ENCODE data around the gene CD276.

CD276 gene

DNA sequence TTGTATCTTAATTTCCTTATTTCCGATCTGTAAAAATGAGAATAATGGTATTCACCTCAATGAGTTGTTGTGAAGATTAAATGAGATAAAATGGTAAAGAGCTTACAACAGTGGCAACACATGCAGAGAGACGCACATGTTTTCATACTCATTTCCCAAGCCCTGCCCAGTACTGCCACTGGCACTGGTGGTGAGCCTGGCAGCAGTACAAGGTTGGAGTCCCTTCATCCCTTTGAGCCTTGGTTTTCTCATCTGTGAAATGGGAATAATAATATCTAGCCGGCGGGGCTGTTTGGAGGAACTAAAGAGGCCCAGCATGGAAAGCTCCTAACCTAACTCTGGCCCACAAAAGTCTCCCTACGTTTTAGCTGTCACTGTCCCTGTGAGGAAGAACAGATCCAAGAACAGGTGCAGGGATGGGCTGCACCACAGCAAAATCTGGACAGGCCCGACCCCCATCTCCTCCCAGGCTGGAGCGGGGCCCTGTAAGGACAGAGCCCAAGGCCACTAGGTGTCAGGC lies 866 bp upstream of the CD276 start:
- Histone ChIP-seq H3K9me3 (ENCODE audit: control insufficient read depth in 1 of 2, low read length in 2 of 2) (no peaks in the 10 kb centered on the region), H3K36me3 (ENCODE audit: control insufficient read depth in 1 of 2, insufficient read depth in 2 of 2, low read length in 2 of 2) (no peaks in the 10 kb centered on the region), H3K4me1 (ENCODE audit: control insufficient read depth in 1 of 2, insufficient read depth in 2 of 2, low read length in 2 of 2) (peaks cover 20 to 24% of the 10 kb centered on the region in 2 donors), H3K4me3 (ENCODE audit: low read depth in 1 of 2, low read length in 2 of 2) (peak overlapping the region; percentile 60 to 66), H3K9ac (ENCODE audit: low read depth in 1 of 2, low read length in 2 of 2) (peak overlapping the region in 1 of 2 donors; percentile 3), H3K27me3 (ENCODE audit: control insufficient read depth in 1 of 2, insufficient read depth in 2 of 2, low read length in 2 of 2) (no peaks in the 10 kb centered on the region), H3K27ac (ENCODE audit: low read depth, low read length) (no peak overlapping the region)

DNA sequence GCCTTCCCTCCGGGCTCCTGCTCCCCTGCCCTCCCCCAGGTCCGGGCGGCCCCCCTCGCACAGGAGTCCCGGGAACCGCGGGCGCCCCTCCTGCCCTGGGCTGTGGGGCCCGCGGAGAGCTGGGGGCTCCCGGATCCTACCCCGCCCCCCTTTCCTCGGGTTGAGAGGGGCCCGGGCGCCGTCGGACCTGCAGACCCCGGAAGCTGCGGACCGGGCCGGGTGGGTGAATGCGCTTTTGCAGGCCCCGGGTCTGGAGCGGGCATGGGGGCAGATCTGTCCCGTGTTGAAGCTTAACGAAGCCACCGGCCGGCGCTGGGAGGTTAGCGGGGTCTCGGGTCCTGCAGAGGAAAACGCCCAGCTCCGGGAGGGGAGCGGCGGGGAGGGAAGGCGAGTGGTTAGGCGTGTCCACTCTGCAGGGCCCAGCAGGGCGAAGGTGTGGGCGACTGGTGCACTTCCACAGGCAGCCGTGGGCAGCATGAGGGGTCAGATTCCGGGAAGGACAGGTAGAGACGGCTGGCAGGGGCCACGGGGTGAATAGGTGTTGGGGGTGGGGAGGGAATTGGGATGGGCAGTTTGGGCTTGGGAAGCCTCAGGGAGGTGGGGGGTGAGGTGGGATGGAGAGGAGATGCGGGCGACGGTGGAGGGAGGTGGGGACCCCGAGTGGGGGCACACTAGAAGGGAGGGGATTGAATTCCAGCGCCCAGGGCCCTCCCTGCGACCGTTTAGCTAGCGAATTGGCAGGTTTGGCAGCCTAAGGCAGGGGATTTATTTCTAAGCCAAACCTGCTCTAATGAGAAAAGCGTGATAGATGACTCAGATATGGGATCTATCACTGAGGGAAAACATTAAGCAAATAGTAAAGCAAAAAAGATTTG lies 635 bp downstream of the CD276 start:
- peak overlapping the region; percentile 64 to 66 for H3K4me3 ChIP-seq (ENCODE audit: low read depth in 1 of 2, low read length in 2 of 2)
- no peaks in the 10 kb centered on the region for H3K27me3 ChIP-seq (ENCODE audit: control insufficient read depth in 1 of 2, insufficient read depth in 2 of 2, low read length in 2 of 2)
- peak overlapping the region; percentile 39 to 57 for H3K9ac ChIP-seq (ENCODE audit: low read depth in 1 of 2, low read length in 2 of 2)
- H3K4me1 ChIP-seq (ENCODE audit: control insufficient read depth in 1 of 2, insufficient read depth in 2 of 2, low read length in 2 of 2): peaks cover 20 to 30% of the 10 kb centered on the region in 2 donors
- no peak overlapping the region for H3K27ac ChIP-seq (ENCODE audit: low read depth, low read length)
- H3K36me3 ChIP-seq (ENCODE audit: control insufficient read depth in 1 of 2, insufficient read depth in 2 of 2, low read length in 2 of 2): no peaks in the 10 kb centered on the region
- H3K9me3 ChIP-seq (ENCODE audit: control insufficient read depth in 1 of 2, low read length in 2 of 2): no peaks in the 10 kb centered on the region

DNA sequence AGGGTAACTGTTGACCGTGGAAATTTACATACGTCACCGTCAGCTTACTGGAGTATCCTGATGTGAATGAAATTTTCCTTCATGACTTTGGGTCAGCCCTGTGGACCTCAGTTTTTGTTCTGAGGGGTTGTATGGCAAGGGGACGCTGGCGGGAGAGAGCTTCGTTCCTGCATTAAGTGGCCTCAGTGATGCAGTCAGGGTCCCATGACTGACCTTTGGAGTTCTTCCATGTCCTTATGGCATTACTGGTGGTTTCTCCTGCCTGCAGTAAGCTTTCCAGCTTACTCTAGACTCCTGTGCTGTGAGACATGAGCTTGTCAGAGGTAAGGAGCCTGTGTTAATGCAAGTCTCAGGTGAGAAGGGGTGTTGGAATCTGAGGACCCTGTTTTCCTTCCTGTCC lies 1.8 kb downstream of the CD276 start:
- Histone ChIP-seq H3K4me1 (ENCODE audit: control insufficient read depth in 1 of 2, insufficient read depth in 2 of 2, low read length in 2 of 2) (peaks cover 22 to 32% of the 10 kb centered on the region in 2 donors), H3K9ac (ENCODE audit: low read depth in 1 of 2, low read length in 2 of 2) (no peak overlapping the region), H3K27me3 (ENCODE audit: control insufficient read depth in 1 of 2, insufficient read depth in 2 of 2, low read length in 2 of 2) (no peaks in the 10 kb centered on the region), H3K4me3 (ENCODE audit: low read depth in 1 of 2, low read length in 2 of 2) (no peak overlapping the region), H3K9me3 (ENCODE audit: control insufficient read depth in 1 of 2, low read length in 2 of 2) (no peaks in the 10 kb centered on the region), H3K27ac (ENCODE audit: low read depth, low read length) (no peak overlapping the region), H3K36me3 (ENCODE audit: control insufficient read depth in 1 of 2, insufficient read depth in 2 of 2, low read length in 2 of 2) (no peaks in the 10 kb centered on the region)

DNA sequence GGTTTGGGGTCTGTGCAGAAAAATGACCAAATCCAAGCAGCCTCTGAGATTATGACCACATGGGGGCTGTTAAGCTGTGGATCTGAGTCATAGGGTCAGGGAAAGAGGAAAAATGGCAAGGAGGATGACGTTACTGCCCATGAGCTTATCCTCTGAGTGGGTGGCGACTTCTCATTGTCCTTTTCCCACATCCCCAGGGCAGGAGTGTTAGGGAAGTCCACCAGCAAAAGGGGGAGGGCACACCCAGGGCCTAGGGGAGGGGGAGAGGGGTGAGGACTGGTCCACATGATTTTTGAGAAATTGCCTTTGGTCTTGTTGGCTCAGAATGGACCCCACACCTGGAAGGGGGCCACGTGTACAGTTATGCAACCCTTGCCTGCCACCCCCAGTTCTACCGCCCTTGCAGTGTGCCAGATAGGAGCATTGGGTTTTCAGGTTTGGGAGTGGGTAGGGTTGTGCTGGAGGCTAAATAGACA lies 2.6 kb downstream of the CD276 start:
- Histone ChIP-seq H3K9ac (ENCODE audit: low read depth in 1 of 2, low read length in 2 of 2) (no peak overlapping the region), H3K4me3 (ENCODE audit: low read depth in 1 of 2, low read length in 2 of 2) (no peak overlapping the region), H3K4me1 (ENCODE audit: control insufficient read depth in 1 of 2, insufficient read depth in 2 of 2, low read length in 2 of 2) (peaks cover 31 to 39% of the 10 kb centered on the region in 2 donors), H3K36me3 (ENCODE audit: control insufficient read depth in 1 of 2, insufficient read depth in 2 of 2, low read length in 2 of 2) (no peaks in the 10 kb centered on the region), H3K27me3 (ENCODE audit: control insufficient read depth in 1 of 2, insufficient read depth in 2 of 2, low read length in 2 of 2) (no peaks in the 10 kb centered on the region), H3K27ac (ENCODE audit: low read depth, low read length) (no peak overlapping the region), H3K9me3 (ENCODE audit: control insufficient read depth in 1 of 2, low read length in 2 of 2) (no peaks in the 10 kb centered on the region)

DNA sequence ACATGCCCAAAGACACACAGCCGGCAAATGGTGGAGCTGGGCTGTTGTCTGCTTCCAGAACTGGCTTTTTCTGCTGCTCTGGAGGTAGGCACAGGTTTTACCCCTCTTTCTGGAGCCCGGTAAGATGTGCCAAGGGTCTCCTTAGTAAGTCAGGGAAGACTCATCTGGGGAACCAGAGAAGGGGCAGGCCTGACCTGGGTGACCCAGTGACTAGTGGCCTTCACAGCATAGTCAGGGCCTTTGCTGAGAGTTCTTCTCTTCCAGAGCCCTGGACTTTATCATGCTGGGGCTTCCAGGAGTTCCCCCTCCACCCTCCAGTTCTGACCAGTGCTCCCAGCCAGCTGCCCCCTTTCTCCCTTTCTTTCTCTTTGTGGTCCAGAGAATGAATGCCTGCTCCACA lies 3.2 kb downstream of the CD276 start:
- H3K36me3 ChIP-seq (ENCODE audit: control insufficient read depth in 1 of 2, insufficient read depth in 2 of 2, low read length in 2 of 2): no peaks in the 10 kb centered on the region
- no peaks in the 10 kb centered on the region for H3K9me3 ChIP-seq (ENCODE audit: control insufficient read depth in 1 of 2, low read length in 2 of 2)
- H3K9ac ChIP-seq (ENCODE audit: low read depth in 1 of 2, low read length in 2 of 2): no peak overlapping the region
- no peak overlapping the region for H3K27ac ChIP-seq (ENCODE audit: low read depth, low read length)
- H3K27me3 ChIP-seq (ENCODE audit: control insufficient read depth in 1 of 2, insufficient read depth in 2 of 2, low read length in 2 of 2): no peaks in the 10 kb centered on the region
- no peak overlapping the region for H3K4me3 ChIP-seq (ENCODE audit: low read depth in 1 of 2, low read length in 2 of 2)
- H3K4me1 ChIP-seq (ENCODE audit: control insufficient read depth in 1 of 2, insufficient read depth in 2 of 2, low read length in 2 of 2): peaks cover 33 to 39% of the 10 kb centered on the region in 2 donors

DNA sequence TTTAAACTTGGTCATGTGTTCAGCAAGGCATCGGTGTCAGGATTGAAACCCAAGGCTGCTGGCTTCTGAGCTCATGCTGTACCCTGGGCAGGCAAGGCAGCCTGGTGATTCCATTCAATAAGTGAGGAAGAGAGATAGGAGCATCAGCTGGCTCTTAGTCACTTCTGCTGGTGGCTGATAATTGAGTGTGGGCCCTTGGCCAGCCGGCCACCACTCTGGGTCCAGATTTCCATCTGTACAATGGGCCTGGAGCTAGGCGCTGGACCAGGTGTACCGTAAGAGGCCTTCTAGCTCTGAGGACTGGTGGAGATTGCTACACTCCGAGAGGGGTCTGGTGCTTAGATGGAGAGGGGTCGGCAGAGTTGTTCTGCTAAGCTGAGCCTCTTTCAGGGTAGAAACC lies 4.3 kb downstream of the CD276 start:
- H3K27ac ChIP-seq (ENCODE audit: low read depth, low read length): no peak overlapping the region

DNA sequence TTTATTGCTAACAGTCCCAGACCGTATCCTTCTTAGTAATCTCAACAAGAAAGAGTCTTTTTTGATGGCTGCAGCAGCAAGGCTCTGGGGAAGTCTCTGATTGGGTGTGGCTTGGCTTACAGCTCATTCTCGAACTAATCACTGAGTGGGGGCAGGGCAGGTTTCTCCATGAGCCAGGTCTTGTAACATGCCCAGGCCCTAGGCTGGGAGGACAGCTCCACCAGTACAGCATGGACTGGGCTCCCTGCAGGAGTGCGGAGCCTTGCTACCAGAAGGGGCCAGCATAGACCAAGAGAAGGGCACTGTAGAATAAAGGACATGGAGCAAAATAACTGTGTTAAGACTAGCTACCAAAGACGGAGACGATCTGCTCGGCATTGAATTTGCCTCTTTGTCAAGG lies 7.2 kb downstream of the CD276 start:
- Histone ChIP-seq H3K4me1 (ENCODE audit: control insufficient read depth in 1 of 2, insufficient read depth in 2 of 2, low read length in 2 of 2) (peaks cover 31 to 33% of the 10 kb centered on the region in 2 donors), H3K27ac (ENCODE audit: low read depth, low read length) (no peak overlapping the region), H3K9me3 (ENCODE audit: control insufficient read depth in 1 of 2, low read length in 2 of 2) (no peaks in the 10 kb centered on the region), H3K27me3 (ENCODE audit: control insufficient read depth in 1 of 2, insufficient read depth in 2 of 2, low read length in 2 of 2) (no peaks in the 10 kb centered on the region), H3K4me3 (ENCODE audit: low read depth in 1 of 2, low read length in 2 of 2) (no peak overlapping the region), H3K9ac (ENCODE audit: low read depth in 1 of 2, low read length in 2 of 2) (no peak overlapping the region), H3K36me3 (ENCODE audit: control insufficient read depth in 1 of 2, insufficient read depth in 2 of 2, low read length in 2 of 2) (no peaks in the 10 kb centered on the region)

More for the DNA sequence above, 4.3 kb downstream of the CD276 start:
- no peaks in the 10 kb centered on the region for H3K9me3 ChIP-seq (ENCODE audit: control insufficient read depth in 1 of 2, low read length in 2 of 2)
- H3K4me3 ChIP-seq (ENCODE audit: low read depth in 1 of 2, low read length in 2 of 2): no peak overlapping the region
- no peak overlapping the region for H3K9ac ChIP-seq (ENCODE audit: low read depth in 1 of 2, low read length in 2 of 2)
- H3K4me1 ChIP-seq (ENCODE audit: control insufficient read depth in 1 of 2, insufficient read depth in 2 of 2, low read length in 2 of 2): peaks cover 33 to 36% of the 10 kb centered on the region in 2 donors
- H3K27me3 ChIP-seq (ENCODE audit: control insufficient read depth in 1 of 2, insufficient read depth in 2 of 2, low read length in 2 of 2): no peaks in the 10 kb centered on the region
- no peaks in the 10 kb centered on the region for H3K36me3 ChIP-seq (ENCODE audit: control insufficient read depth in 1 of 2, insufficient read depth in 2 of 2, low read length in 2 of 2)

DNA sequence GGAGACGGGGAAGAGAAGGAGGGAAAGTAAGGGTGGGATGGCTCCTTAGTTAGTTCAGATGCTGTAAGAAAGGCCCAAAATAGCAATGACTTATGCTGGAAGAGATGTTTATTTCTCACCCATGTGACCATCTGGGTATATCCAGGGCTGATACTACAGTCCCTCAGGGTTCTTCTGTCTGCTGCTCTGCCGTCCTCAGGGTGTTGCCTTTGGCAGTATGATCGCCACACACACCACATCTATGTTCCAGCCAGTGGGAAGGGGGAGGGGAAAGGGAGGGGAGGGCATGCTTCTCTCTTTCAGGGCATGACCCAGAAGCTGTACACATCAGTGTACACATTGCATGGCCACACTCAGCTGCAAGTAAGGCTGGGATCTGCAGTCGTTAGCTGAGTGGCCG lies 10.2 kb downstream of the CD276 start:
- Histone ChIP-seq H3K9ac (ENCODE audit: low read depth in 1 of 2, low read length in 2 of 2) (no peak overlapping the region), H3K9me3 (ENCODE audit: control insufficient read depth in 1 of 2, low read length in 2 of 2) (no peaks in the 10 kb centered on the region), H3K4me1 (ENCODE audit: control insufficient read depth in 1 of 2, insufficient read depth in 2 of 2, low read length in 2 of 2) (peaks cover 34 to 35% of the 10 kb centered on the region in 2 donors), H3K27me3 (ENCODE audit: control insufficient read depth in 1 of 2, insufficient read depth in 2 of 2, low read length in 2 of 2) (no peaks in the 10 kb centered on the region), H3K36me3 (ENCODE audit: control insufficient read depth in 1 of 2, insufficient read depth in 2 of 2, low read length in 2 of 2) (no peaks in the 10 kb centered on the region), H3K4me3 (ENCODE audit: low read depth in 1 of 2, low read length in 2 of 2) (no peak overlapping the region), H3K27ac (ENCODE audit: low read depth, low read length) (no peak overlapping the region)

DNA sequence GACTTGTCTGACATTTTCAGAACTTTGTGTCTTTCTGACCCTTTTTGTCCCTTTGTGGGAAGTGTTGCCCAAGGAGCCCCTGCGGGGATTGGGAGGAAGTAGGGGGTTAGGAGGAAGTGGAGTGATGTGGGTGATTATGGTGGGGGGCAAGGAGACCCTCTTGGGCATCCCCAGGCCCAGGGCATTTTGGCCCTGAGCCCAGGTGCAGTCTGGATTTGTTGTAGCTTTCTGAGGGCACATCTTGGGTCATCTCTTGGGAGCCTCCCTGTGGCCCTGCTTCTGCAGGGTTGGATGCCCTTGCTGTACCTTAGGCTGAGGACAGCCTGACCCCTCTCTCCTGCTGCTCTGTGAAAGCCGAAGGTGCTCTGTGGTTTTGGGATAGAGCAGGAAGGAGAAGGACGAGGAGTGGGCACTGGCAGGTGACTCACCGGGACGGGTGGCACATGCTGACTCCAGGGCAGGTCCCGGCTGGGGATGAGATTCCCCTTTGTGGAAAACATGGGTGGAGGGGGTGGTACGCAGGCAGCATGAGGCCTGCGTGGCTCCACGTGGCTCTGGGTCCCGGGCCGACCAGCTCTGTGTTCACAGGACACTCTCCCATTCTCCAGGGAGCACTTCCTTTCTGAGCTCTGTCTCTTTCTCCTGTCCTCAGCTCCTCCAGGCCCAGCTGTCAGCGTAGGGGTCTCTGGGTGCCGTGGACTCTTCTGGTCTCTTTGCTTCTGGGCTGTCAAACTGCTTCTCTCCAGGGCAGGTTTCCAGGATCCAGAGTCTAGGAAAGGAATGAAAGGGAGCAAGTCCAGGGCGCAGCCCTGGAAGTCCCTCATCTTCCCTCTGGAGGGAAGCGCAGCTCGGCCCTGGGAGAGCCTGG lies 11.8 kb downstream of the CD276 start:
- no peaks in the 10 kb centered on the region for H3K36me3 ChIP-seq (ENCODE audit: control insufficient read depth in 1 of 2, insufficient read depth in 2 of 2, low read length in 2 of 2)
- H3K4me1 ChIP-seq (ENCODE audit: control insufficient read depth in 1 of 2, insufficient read depth in 2 of 2, low read length in 2 of 2): peaks cover 32 to 33% of the 10 kb centered on the region in 2 donors
- no peak overlapping the region for H3K4me3 ChIP-seq (ENCODE audit: low read depth in 1 of 2, low read length in 2 of 2)
- no peaks in the 10 kb centered on the region for H3K9me3 ChIP-seq (ENCODE audit: control insufficient read depth in 1 of 2, low read length in 2 of 2)
- no peaks in the 10 kb centered on the region for H3K27me3 ChIP-seq (ENCODE audit: control insufficient read depth in 1 of 2, insufficient read depth in 2 of 2, low read length in 2 of 2)
- H3K9ac ChIP-seq (ENCODE audit: low read depth in 1 of 2, low read length in 2 of 2): no peak overlapping the region
- H3K27ac ChIP-seq (ENCODE audit: low read depth, low read length): no peak overlapping the region

DNA sequence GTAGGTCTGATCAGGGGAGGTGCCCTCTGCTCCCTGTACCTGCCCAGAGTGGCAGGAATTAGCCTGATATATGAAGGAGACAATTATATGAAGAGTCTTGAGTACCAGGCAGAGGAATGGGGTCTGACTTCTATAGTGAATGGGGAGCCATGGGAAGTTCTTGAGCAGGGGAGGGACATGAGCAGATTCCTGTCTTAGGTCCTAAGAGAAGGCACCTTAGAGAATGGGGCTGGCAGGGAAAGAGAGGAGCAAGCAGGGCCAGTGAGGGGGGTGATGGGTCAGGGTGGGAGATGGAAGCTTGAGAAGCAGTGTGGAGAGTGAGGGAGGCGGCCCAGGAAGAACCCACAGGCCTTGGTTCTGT lies 12.4 kb downstream of the CD276 start:
- Histone ChIP-seq H3K9me3 (ENCODE audit: control insufficient read depth in 1 of 2, low read length in 2 of 2) (no peaks in the 10 kb centered on the region), H3K4me3 (ENCODE audit: low read depth in 1 of 2, low read length in 2 of 2) (no peak overlapping the region), H3K9ac (ENCODE audit: low read depth in 1 of 2, low read length in 2 of 2) (no peak overlapping the region), H3K27me3 (ENCODE audit: control insufficient read depth in 1 of 2, insufficient read depth in 2 of 2, low read length in 2 of 2) (no peaks in the 10 kb centered on the region), H3K27ac (ENCODE audit: low read depth, low read length) (no peak overlapping the region), H3K4me1 (ENCODE audit: control insufficient read depth in 1 of 2, insufficient read depth in 2 of 2, low read length in 2 of 2) (peaks cover 26 to 27% of the 10 kb centered on the region in 2 donors), H3K36me3 (ENCODE audit: control insufficient read depth in 1 of 2, insufficient read depth in 2 of 2, low read length in 2 of 2) (no peaks in the 10 kb centered on the region)

All from duodenal mucosa (tissue), 2 donors.